Measurements from ENCODE around the gene FDX1. TPM values are rescaled to one million over a fixed set of nuclear protein-coding genes. Genes with fewer than 3 reads are reported as not detected.
A peak's percentile ranks its signal among the peaks of the same experiment; 100 is the strongest.

The FDX1 gene
- total and polyA plus RNA-seq, 12 donors: 51.1 to 1,586 (median 315) TPM

DNA sequence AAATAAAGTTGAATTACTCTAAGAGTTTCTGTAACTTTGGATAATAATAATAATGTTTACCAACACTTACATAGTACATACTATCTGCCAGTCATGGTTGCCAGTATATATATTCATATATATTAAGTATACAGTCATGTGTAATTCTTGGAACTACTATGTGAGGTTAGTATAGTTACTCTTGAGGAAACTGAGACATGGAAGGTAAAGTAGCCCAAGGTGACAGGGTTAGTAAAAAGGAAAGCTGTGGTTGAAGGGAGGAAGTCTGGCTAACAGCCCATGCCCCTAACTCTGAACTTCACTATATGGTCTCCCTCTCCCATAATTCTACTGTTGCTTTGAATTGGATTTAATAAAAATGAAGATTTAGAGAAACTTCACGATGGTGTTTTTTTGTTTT, 24.9 kb downstream of the FDX1 start:
- no peak for DNase-seq

GRCh38 chr11:110455718-110456117, 26.0 kb downstream of the FDX1 start:
- H3K27me3 ChIP-seq: no peaks in the 10 kb centered on the region
- intact Hi-C loops (cut with DNase I): no loop called here

More for the DNA sequence above, 24.9 kb downstream of the FDX1 start:
- TF ChIP-seq CTCF (IDR thresholded peaks at IDR 0.05): no peak
- no peak for TF ChIP-seq POLR2A (IDR thresholded peaks at IDR 0.05)
- Histone ChIP-seq H3K27me3 (no peaks in the 10 kb centered on the region), H3K27ac (peak overlapping the region in 2 of 5 donors; percentile 10 to 11), H3K36me3 (replicated peaks in 1 of 2) (peaks cover 0 to 17% of the 10 kb centered on the region in 2 donors), H3K4me3 (no peak overlapping the region), H3K4me1 (replicated peaks in 1 of 2) (peaks cover 8 to 75% of the 10 kb centered on the region in 2 donors), H3K9me3 (replicated peaks in 1 of 3) (no peaks in the 10 kb centered on the region)
- 46 to 73% (median 60%) methylated on average over 1 of the region's 1 CpG for WGBS, 4 donors
- intact Hi-C loops (cut with DNase I): no loop called here

GRCh38 chr11:110463153-110463552, 33.4 kb downstream of the FDX1 start:
- Histone ChIP-seq H3K27ac (no peak overlapping the region), H3K36me3 (replicated peaks in 1 of 2) (peaks cover 0 to 46% of the 10 kb centered on the region in 2 donors), H3K4me3 (no peak overlapping the region), H3K4me1 (replicated peaks in 1 of 2) (peaks cover 4 to 17% of the 10 kb centered on the region in 2 donors), H3K27me3 (no peaks in the 10 kb centered on the region), H3K9me3 (replicated peaks in 1 of 3) (no peaks in the 10 kb centered on the region)
- 40 to 53% (median 48%) methylated on average over 6 of the region's 6 CpGs for WGBS, 4 donors
- intact Hi-C loops (cut with DNase I): no loop called here
- DNase-seq: peak in 1 of 7 donors; percentile 52
- TF ChIP-seq CTCF (IDR thresholded peaks at IDR 0.05) (peak in 5 of 6 experiments; percentile 9 to 49 (median 47)), POLR2A (IDR thresholded peaks at IDR 0.05) (no peak)

More at GRCh38 chr11:110455718-110456117, 26.0 kb downstream of the FDX1 start:
- 58 to 65% (median 63%) methylated on average over 6 of the region's 6 CpGs for WGBS, 4 donors
- peaks cover 8 to 74% of the 10 kb centered on the region in 2 donors for H3K4me1 ChIP-seq (replicated peaks in 1 of 2)
- no peaks in the 10 kb centered on the region for H3K9me3 ChIP-seq (replicated peaks in 1 of 3)
- no peak overlapping the region for H3K27ac ChIP-seq
- no peak overlapping the region for H3K4me3 ChIP-seq
- DNase-seq: no peak
- TF ChIP-seq POLR2A (IDR thresholded peaks at IDR 0.05): no peak
- no peak for TF ChIP-seq CTCF (IDR thresholded peaks at IDR 0.05)
- H3K36me3 ChIP-seq (replicated peaks in 1 of 2): peaks cover 0 to 28% of the 10 kb centered on the region in 2 donors

- no peak for TF ChIP-seq POLR2A (IDR thresholded peaks at IDR 0.05)
- TF ChIP-seq CTCF (IDR thresholded peaks at IDR 0.05): no peak
- H3K9me3 ChIP-seq (replicated peaks in 1 of 3): no peaks in the 10 kb centered on the region
- no peak for DNase-seq
- intact Hi-C loops (cut with DNase I): no loop called here
- H3K27ac ChIP-seq: peak overlapping the region in 1 of 5 donors; percentile 6
- H3K4me3 ChIP-seq: no peak overlapping the region
- H3K36me3 ChIP-seq (replicated peaks in 1 of 2): peaks cover 0 to 27% of the 10 kb centered on the region in 2 donors
- H3K27me3 ChIP-seq: no peaks in the 10 kb centered on the region
- 68 to 77% (median 73%) methylated on average over 1 to 2 of the region's 2 CpGs for WGBS, 4 donors
- peaks cover 2 to 4% of the 10 kb centered on the region in 2 donors for H3K4me1 ChIP-seq (replicated peaks in 1 of 2)
Observed at GRCh38 chr11:110465231-110465630, 35.5 kb downstream of the FDX1 start.

Data from adrenal gland (tissue), 12 donors.